Ovary (tissue), 3 donors: ENCODE data around the gene ANK3.

Experiments
- CTCF ChIP-seq, 3 donors: fragments of 450-650 bp in 2 of 3; fragments of 200-600 bp in 1 of 3; IDR thresholded peaks; one replicate each; pipeline versions ENCODE4 v1.5.1 to v1.8.0; 2016 to 2022; ENCODE audit warnings: antibody characterized with exemption in 3 of 3, mild to moderate bottlenecking in 1 of 3
- EP300 ChIP-seq: sonication (generic); formaldehyde crosslinking; IDR thresholded peaks from one replicate; pipeline ENCODE4 v1.6.1; 2017; ENCODE audit warnings: antibody characterized with exemption
- POLR2A ChIP-seq: fragments of 450-650 bp; IDR thresholded peaks from one replicate; pipeline ENCODE4 v1.6.1; 2017; ENCODE audit warnings: antibody characterized with exemption, mild to moderate bottlenecking, moderate library complexity
- donor health status: DM: no; HTN: no; CAD: no.

- no peak for TF ChIP-seq CTCF (IDR thresholded peaks at IDR 0.05)
- no peak for TF ChIP-seq POLR2A
- TF ChIP-seq EP300: no peak
Observed at GRCh38 chr10:60139290-60139689, 250.4 kb downstream of the ANK3 start.
